Middle frontal gyrus (tissue), 1 donor: Measurements from ENCODE around the gene RPL19.
"Not testable (repeated sequence)": the region's sequence is repeated elsewhere in the genome, so short reads cannot be mapped to it uniquely, and the experiment has no call there.

Source experiments
- DNase-seq: peaks from one replicate; pipeline ENCODE4 v3.0.0-alpha.2; 2015; ENCODE audit warnings: low spot score; ENCODE audit errors: extremely low spot score

The RPL19 gene

GRCh38 chr17:39244016-39244599, 44.0 kb downstream of the RPL19 start:
- DNase-seq: no peak

- DNase-seq: peak; percentile 78
Observed at GRCh38 chr17:39244600-39245570, 44.8 kb downstream of the RPL19 start.

- DNase-seq: no peak
Observed at GRCh38 chr17:39246274-39246673, 46.2 kb downstream of the RPL19 start.

- DNase-seq: not testable (repeated sequence)
Observed at GRCh38 chr17:39250076-39250475, 50.0 kb downstream of the RPL19 start.

- DNase-seq: no peak
Observed at GRCh38 chr17:39251997-39252396, 51.9 kb downstream of the RPL19 start.

GRCh38 chr17:39252788-39253460, 52.8 kb downstream of the RPL19 start:
- DNase-seq: no peak
